SK-N-MC (cell line): Measurements from ENCODE around the gene TRIM67.
"Not testable (repeated sequence)": the region's sequence is repeated elsewhere in the genome, so short reads cannot be mapped to it uniquely, and the experiment has no call there.

ENCODE experiments used
- DNase-seq: peaks from one replicate; pipeline ENCODE4 v3.0.0-alpha.2; 2011; ENCODE audit warnings: low read depth, low spot score
- H3K27ac ChIP-seq: fragments of 200-600 bp; sonication (generic); 2 replicates; pipeline ENCODE4 v1.5.1; 2016; ENCODE audit warnings: mixed run types
- H3K36me3 ChIP-seq: fragments of 200-600 bp; sonication (generic); 2 replicates; pipeline ENCODE4 v1.6.1; 2017; ENCODE audit warnings: antibody characterized with exemption, low read length, mixed read lengths; ENCODE audit not compliant: insufficient read depth
- H3K4me3 ChIP-seq: fragments of 200-600 bp; sonication (generic); 2 replicates; pipeline ENCODE4 v1.5.1; 2016
- H3K9ac ChIP-seq: fragments of 200-600 bp; sonication (generic); 2 replicates; pipeline ENCODE4 v1.8.0; 2017; ENCODE audit warnings: mixed run types, mixed read lengths; ENCODE audit not compliant: insufficient read length
- H3K9me3 ChIP-seq: fragments of 200-600 bp; sonication (generic); 2 replicates; pipeline ENCODE4 v1.6.1; 2017; ENCODE audit warnings: low read depth, mild to moderate bottlenecking, antibody characterized with exemption, low read length, moderate library complexity, mixed read lengths
- EZH2 ChIP-seq: fragments of 200-600 bp; sonication (generic); IDR thresholded peaks from one replicate; pipeline ENCODE4 v1.6.1; 2017; ENCODE audit warnings: antibody characterized with exemption
- FOXP2 ChIP-seq: optimal IDR thresholded peaks from 2 replicates; pipeline ENCODE3; 2011; ENCODE audit warnings: mild to moderate bottlenecking, moderate library complexity; ENCODE audit not compliant: insufficient read depth; ENCODE audit errors: extremely low read length, control extremely low read depth
- POLR2AphosphoS5 ChIP-seq: IDR thresholded peaks from 2 replicates; pipeline ENCODE4 v1.6.1; 2012; ENCODE audit warnings: mild to moderate bottlenecking, low read depth, low read length, borderline replicate concordance

TRIM67 gene

GRCh38 chr1:231151811-231152210 lies 10.0 kb upstream of the TRIM67 start:
- no peak for DNase-seq
- H3K4me3 ChIP-seq = no peak overlapping the region
- H3K36me3 ChIP-seq = no peaks in the 10 kb centered on the region
- no peak overlapping the region for H3K9ac ChIP-seq
- no peak for TF ChIP-seq FOXP2
- TF ChIP-seq EZH2 = no peak
- no peak for TF ChIP-seq POLR2AphosphoS5
- H3K27ac ChIP-seq = no peak overlapping the region
- no peaks in the 10 kb centered on the region for H3K9me3 ChIP-seq

DNA sequence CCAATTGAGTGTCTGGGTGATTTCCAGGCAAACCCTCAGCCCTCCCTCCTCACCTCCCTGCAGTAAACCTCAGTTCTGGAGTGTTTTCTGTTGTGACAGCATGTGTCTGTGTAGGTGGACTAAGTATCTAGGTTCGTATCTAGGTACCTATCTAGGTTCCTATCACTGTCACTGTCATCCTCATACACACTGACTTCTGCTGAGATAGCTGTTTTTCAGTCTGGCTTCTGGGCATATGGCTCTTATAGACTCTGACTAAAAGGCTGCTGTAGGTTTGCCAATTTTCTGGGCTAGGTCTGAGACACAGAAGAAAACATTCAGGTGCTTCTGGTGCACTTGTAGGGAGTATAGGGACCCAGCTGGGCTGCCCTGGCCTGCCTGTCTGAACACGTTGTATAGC lies 8.1 kb upstream of the TRIM67 start:
- H3K36me3 ChIP-seq = no peaks in the 10 kb centered on the region
- no peaks in the 10 kb centered on the region for H3K9me3 ChIP-seq
- H3K4me3 ChIP-seq = no peak overlapping the region
- no peak for TF ChIP-seq FOXP2
- TF ChIP-seq EZH2 = no peak
- TF ChIP-seq POLR2AphosphoS5 = no peak
- no peak overlapping the region for H3K9ac ChIP-seq
- DNase-seq = no peak
- no peak overlapping the region for H3K27ac ChIP-seq

DNA sequence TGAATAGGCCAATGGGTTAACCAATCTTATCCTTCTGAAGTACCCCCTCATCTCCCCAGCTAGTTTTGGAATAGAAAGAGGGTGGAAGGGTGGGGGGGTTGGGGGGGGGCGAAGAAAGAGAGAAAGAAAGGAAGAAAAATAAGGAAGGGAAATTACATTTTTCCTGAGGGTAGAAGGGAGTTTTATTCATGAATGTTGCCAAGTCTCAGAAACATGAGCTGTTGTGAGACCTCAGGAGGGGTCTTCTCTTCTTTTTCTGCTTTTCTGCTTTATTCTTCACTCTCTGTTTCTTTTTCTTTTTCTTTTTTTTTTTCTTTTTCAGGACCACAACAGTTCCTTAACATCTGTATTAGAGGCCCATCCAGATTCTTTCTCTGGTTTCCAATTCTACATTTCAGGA lies 6.0 kb upstream of the TRIM67 start:
- TF ChIP-seq FOXP2 = no peak
- no peak for TF ChIP-seq POLR2AphosphoS5
- no peak for TF ChIP-seq EZH2
- no peak overlapping the region for H3K9ac ChIP-seq
- no peaks in the 10 kb centered on the region for H3K36me3 ChIP-seq
- no peak overlapping the region for H3K4me3 ChIP-seq
- H3K27ac ChIP-seq = no peak overlapping the region
- no peaks in the 10 kb centered on the region for H3K9me3 ChIP-seq
- DNase-seq = no peak

GRCh38 chr1:231157311-231157710 lies 4.5 kb upstream of the TRIM67 start:
- TF ChIP-seq FOXP2 = no peak
- no peak for TF ChIP-seq EZH2
- Histone ChIP-seq H3K36me3 (no peaks in the 10 kb centered on the region), H3K4me3 (no peak overlapping the region), H3K9me3 (no peaks in the 10 kb centered on the region), H3K27ac (no peak overlapping the region), H3K9ac (no peak overlapping the region)
- DNase-seq = no peak

- DNase-seq, H3K9me3 ChIP-seq, H3K36me3 ChIP-seq: not testable (repeated sequence)
These were observed 3.7 kb upstream of the TRIM67 start for GRCh38 chr1:231158141-231158540.

DNA sequence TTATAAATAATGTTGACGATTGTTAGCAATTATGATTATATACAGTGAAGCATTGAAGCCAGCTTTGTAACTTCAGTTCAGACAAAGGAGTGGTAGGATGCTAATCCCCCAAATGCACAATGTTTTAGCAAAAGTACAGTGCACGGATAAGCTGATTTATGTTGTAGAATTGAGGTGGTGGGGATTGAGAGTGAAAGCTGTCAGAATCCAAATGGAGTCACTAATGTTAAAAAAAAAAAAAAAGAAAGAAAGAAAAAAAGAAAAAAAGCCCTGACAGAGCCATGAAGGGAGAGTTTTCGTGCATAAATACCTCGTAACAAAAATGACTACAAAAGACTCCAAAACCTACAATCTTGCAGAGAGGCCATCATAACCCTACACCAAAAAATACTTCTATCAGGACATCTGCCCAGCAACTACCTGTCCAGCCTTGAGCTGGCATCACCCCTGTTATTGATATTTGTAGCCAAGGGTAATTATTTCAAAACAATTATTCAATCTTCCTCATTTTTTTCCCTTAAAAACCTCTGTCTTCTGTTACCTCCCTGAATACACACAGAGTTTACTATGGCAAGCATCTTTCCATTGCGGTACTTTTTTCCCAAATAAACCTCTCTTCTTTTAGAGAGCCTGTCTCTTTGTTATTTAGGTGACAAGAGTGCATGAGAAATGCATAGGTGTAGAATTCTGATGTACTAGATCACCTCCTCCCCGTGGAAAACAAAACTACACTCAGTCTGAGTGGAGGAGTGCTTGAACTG lies 2.5 kb upstream of the TRIM67 start:
- TF ChIP-seq EZH2 (no peak), POLR2AphosphoS5 (no peak), FOXP2 (no peak)
- no peak overlapping the region for H3K9ac ChIP-seq
- no peak overlapping the region for H3K27ac ChIP-seq
- no peaks in the 10 kb centered on the region for H3K9me3 ChIP-seq
- no peak overlapping the region for H3K4me3 ChIP-seq
- DNase-seq = no peak
- H3K36me3 ChIP-seq = no peaks in the 10 kb centered on the region

More at GRCh38 chr1:231158141-231158540, 3.7 kb upstream of the TRIM67 start:
- not testable (repeated sequence) for H3K9ac ChIP-seq, H3K27ac ChIP-seq, H3K4me3 ChIP-seq

GRCh38 chr1:231159963-231160761 lies 1.7 kb upstream of the TRIM67 start:
- Histone ChIP-seq H3K27ac (no peak overlapping the region), H3K36me3 (no peaks in the 10 kb centered on the region), H3K9me3 (no peaks in the 10 kb centered on the region), H3K4me3 (no peak overlapping the region), H3K9ac (no peak overlapping the region)
- TF ChIP-seq POLR2AphosphoS5 (no peak), EZH2 (no peak), FOXP2 (no peak)
- no peak for DNase-seq

DNA sequence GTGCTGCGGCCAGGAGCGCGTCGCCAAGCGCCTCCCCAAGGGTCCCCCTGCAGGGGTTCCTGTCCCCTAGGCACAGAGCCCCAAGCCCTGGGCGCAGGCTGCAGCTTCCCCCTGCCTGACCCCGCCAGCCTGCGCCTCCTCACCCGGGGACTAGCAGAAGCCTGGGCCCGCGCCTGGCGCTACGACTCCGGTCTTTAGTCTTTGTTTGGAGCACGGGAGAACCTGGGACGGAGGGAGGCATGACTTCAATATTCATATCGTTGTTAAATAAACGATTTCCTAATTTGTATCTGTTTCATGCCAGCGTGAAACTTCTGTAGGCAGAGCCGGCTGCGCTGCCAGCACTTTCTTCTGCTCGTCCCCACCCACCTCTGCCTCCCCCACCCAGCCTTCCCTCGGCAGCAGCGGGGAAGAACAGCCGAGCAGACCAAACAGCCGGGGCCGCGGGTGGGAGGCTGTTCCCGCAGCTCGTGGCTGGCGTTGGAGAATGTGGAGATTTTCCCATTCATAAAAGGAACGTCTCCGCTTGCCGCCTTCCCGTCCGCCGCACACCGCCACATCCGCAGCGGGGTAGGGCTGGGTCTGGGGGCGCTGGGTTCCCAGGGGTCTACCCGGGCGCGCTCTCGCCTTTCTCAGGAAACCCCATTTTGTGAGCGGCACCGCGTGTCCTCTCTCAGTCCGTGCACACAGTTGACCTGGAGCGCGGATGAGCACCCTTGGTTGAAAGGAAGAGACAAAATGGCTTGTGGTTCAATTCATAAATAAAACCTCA lies 777 bp upstream of the TRIM67 start:
- no peaks in the 10 kb centered on the region for H3K9me3 ChIP-seq
- TF ChIP-seq POLR2AphosphoS5 (no peak), FOXP2 (no peak), EZH2 (no peak)
- H3K9ac ChIP-seq = no peak overlapping the region
- H3K4me3 ChIP-seq = no peak overlapping the region
- no peak for DNase-seq
- H3K27ac ChIP-seq = no peak overlapping the region
- no peaks in the 10 kb centered on the region for H3K36me3 ChIP-seq
